GM12875 (cell line): Measurements from ENCODE around the gene CDYL2.
A peak's percentile ranks its signal among the peaks of the same experiment; 100 is the strongest.

ENCODE experiments used
- H3K4me3 ChIP-seq: one replicate; pipeline ENCODE4 v1.5.1; 2011; ENCODE audit warnings: low read depth, low read length, control low read depth
- TF ChIP-seq, protein P1 (sequence below): IDR thresholded peaks from 2 replicates; pipeline ENCODE4 v1.5.1; 2011; ENCODE audit warnings: low read depth, mild to moderate bottlenecking, control low read depth, inconsistent platforms, low read length, moderate library complexity, borderline replicate concordance; ENCODE audit not compliant: insufficient read depth

Gene CDYL2, protein sequence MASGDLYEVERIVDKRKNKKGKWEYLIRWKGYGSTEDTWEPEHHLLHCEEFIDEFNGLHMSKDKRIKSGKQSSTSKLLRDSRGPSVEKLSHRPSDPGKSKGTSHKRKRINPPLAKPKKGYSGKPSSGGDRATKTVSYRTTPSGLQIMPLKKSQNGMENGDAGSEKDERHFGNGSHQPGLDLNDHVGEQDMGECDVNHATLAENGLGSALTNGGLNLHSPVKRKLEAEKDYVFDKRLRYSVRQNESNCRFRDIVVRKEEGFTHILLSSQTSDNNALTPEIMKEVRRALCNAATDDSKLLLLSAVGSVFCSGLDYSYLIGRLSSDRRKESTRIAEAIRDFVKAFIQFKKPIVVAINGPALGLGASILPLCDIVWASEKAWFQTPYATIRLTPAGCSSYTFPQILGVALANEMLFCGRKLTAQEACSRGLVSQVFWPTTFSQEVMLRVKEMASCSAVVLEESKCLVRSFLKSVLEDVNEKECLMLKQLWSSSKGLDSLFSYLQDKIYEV

DNA sequence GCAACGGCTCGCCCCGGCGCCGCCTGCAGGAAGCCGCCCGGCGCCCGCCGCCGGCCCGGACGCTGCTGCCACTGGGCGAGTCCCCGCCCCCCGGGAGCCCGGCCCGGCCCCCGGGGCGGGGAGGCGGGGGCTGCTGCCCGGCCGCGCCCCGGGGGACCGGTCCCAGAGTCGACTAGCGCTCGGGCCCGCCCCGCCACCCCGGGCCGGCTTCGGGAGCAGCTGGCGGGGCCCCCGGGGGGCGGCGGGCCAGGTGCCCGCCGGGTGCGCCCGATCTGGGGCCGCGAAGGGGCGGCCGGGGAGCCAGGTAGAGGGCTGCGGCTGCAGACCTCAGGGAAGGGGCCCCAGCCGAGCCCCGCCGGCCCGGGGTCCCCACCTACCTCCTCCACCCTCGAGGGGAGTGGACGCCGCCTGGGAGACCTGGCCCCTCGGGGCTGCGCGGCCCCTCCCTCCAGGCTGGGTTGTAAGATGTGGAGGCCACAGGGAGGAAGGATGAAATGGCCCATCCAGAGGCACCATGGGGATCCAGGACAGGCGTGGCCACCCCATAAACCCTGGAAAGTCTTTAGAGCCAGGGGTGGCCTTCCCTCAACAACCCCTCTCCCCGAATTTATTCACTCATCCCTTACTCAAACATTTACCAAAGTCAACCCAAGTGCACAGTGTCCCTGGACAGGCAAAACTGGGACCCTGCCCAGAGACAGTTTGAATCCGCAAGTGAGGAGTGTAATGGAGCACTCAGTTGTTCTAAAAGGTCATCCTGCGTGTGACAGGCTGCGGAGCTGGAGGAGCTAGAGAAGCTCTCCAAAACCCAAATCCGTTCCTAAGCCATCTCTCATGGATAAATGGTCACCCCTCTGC lies at the start of gene CDYL2:
Gene CDYL2 (minus strand): TSS at position 73 of the 858 bp plus-strand sequence. CDS start 425 bp downstream, outside the sequence.
- TF ChIP-seq, protein P1, sequence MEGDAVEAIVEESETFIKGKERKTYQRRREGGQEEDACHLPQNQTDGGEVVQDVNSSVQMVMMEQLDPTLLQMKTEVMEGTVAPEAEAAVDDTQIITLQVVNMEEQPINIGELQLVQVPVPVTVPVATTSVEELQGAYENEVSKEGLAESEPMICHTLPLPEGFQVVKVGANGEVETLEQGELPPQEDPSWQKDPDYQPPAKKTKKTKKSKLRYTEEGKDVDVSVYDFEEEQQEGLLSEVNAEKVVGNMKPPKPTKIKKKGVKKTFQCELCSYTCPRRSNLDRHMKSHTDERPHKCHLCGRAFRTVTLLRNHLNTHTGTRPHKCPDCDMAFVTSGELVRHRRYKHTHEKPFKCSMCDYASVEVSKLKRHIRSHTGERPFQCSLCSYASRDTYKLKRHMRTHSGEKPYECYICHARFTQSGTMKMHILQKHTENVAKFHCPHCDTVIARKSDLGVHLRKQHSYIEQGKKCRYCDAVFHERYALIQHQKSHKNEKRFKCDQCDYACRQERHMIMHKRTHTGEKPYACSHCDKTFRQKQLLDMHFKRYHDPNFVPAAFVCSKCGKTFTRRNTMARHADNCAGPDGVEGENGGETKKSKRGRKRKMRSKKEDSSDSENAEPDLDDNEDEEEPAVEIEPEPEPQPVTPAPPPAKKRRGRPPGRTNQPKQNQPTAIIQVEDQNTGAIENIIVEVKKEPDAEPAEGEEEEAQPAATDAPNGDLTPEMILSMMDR, result no peak
- peak within 1 kb of the TSS; percentile 62 for H3K4me3 ChIP-seq

DNA sequence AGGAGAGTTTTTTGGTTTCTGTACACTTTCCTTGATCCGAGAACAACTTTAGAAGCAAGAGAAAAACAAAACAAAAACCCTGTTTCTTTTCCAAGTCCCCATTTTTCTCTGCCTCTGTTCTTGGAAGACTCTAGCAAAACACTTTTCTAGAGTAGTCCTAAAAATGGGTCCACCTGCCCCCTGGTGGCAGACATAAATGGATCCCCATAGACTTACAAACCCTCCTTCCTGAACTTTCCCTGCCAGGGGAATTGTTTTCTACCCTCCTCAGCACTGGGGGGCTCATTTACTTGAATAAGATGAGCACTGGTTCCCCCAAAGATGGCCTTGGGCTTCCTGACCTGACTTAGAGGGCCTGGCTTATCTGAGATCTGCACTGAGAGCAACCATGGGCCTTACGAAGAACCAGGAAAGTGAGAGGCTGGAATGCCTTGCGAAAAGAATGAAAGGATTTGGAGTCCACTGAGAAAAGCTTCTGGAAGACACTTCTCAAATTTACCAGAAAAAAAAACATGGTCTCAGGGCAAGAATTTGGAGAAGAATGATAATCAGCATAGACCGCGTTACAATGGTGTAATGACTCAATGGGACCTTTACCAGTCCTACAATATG lies 48.0 kb upstream of the CDYL2 start:
- no peak overlapping the region for H3K4me3 ChIP-seq
- TF ChIP-seq, protein P1, result peak; percentile 61; the same call in 1 of the 2 replicates

GRCh38 chr16:80851831-80852230 lies 47.4 kb upstream of the CDYL2 start:
- no peak overlapping the region for H3K4me3 ChIP-seq
- TF ChIP-seq, protein P1, result no peak

DNA sequence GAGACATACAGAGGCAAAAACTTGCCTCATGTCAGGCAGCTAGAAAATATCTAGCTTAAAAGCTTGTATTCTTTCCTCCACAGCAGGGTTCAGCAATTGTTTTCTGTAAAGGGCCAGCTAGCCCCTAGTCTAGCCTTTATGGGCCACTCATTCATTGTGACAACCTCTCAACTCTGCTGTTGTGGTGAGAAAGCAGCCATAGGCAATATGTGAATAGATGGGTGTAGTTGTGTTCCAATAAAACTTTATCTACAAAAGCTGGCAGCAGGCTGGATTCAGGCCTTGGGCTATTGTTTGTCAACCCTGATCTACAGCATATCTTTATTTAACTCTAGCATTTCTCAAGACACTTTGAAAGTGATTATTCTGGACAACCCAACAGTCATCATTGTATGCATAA lies 46.4 kb upstream of the CDYL2 start:
- TF ChIP-seq, protein P1, result no peak
- H3K4me3 ChIP-seq, result no peak overlapping the region

DNA sequence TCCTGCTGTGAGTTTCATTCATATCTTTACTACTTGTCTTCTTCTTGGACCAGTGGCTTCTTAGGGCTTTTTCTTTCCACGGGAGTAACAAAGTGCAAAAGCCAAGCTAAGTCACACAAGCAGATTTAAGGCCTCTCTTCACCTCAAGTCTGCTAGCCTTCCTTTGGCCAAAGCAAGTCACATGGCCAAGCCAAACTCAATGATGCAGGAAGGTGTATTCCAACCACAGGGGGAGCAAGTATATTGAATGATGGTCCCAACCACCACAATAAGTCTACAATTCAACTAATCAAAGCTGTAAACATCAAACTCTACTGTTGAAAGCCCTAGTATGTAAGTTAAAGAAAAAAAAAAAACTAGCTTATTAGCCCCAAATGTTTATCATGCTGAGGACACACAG lies 44.5 kb upstream of the CDYL2 start:
- H3K4me3 ChIP-seq, result no peak overlapping the region
- TF ChIP-seq, protein P1, result no peak

DNA sequence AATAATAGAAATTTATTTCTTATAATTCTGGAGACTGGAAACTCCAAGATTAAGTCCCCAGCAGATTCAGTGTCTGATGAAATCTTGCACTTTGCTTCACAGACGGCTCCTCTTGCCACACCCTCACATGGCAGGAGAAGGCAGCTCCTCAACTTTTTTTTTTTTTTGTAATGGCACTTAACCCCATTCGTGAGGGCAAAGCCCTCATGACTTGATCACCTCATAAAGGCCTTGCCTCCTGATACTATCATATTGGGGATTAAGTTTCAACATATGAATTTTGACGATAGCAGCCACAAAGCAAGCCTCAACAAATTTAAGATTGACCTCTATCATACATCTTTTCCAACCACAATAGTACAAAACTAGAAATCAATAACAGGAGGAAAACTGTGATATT lies 42.3 kb upstream of the CDYL2 start:
- TF ChIP-seq, protein P1, result no peak
- H3K4me3 ChIP-seq, result no peak overlapping the region
